Thyroid gland (tissue), 4 donors: Measurements from ENCODE around the gene LRBA.

Experiments
- CTCF ChIP-seq, 6 experiments: fragments of 200-600 bp in 3 of 6; fragments of 450-650 bp in 3 of 6; sonication (generic) in 3 of 6; IDR thresholded peaks; one replicate each; pipeline ENCODE4 v1.5.1; 2016 to 2019; ENCODE audit warnings: antibody characterized with exemption in 6 of 6, mild to moderate bottlenecking in 2 of 6, inconsistent platforms in 1 of 6, moderate library complexity in 1 of 6
- POLR2A ChIP-seq, 2 donors: fragments of 450-650 bp; IDR thresholded peaks; one replicate each; pipeline ENCODE4 v1.6.1; 2017; ENCODE audit warnings: antibody characterized with exemption in 2 of 2, mild to moderate bottlenecking in 2 of 2, moderate library complexity in 1 of 2

DNA sequence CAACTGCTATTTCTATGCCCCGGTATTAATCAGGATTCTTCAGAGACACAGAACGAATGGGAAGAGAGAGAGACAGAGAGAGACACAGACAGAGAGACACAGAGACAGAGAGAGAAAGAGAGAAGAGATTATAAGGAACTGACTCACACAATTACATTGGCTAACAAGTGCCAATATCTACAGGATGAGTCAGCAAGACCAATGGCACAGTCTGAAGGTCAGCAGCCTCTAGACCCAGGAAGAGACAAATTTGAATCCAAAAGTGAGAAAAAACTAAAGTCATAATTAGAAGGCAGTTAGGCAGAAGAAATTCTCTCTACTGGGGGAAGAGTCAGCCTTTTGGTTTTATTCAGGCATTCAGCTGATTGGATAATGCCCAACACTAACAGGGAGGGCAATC, 245.8 kb downstream of the LRBA start:
- no peak for TF ChIP-seq CTCF (IDR thresholded peaks at IDR 0.05)
- TF ChIP-seq POLR2A (IDR thresholded peaks at IDR 0.05), result no peak
